SK-N-SH treated with all-trans-retinoic acid at 6 μM for 48 hours (cell line): ENCODE measurements around the gene CDCP1.

Experiments used
- ATAC-seq: fragments of 200-7000 bp; cut with Tn5 transposase; 3 replicates; pipeline ENCODE4 v1.9.1; 2020; ENCODE audit warnings: mild to moderate bottlenecking, moderate library complexity
- ARNTL ChIP-seq: fragments of 450-650 bp; formaldehyde crosslinking; IDR thresholded peaks from 2 replicates; pipeline ENCODE4 v1.5.0; 2020; ENCODE audit warnings: low read depth, mild to moderate bottlenecking, moderate library complexity, borderline replicate concordance
- BACH2 ChIP-seq: fragments of 250-450 bp; sonication (Bioruptor Pico); IDR thresholded peaks from 2 replicates; pipeline ENCODE4 v1.9.0; 2021; ENCODE audit warnings: mild to moderate bottlenecking, borderline replicate concordance
- CREB5 ChIP-seq: fragments of 250-450 bp; sonication (Bioruptor Pico); IDR thresholded peaks from 2 replicates; pipeline ENCODE4 v1.5.1; 2020; ENCODE audit warnings: low read depth, mild to moderate bottlenecking, moderate library complexity
- CSDC2 ChIP-seq: fragments of 250-450 bp; sonication (Bioruptor Pico); IDR thresholded peaks from 2 replicates; pipeline ENCODE4 v1.5.0; 2020; ENCODE audit warnings: mild to moderate bottlenecking, moderate library complexity
- CSRNP3 ChIP-seq: fragments of 250-450 bp; sonication (Bioruptor Pico); IDR thresholded peaks from 2 replicates; pipeline ENCODE4 v1.5.1; 2021; ENCODE audit warnings: mild to moderate bottlenecking, moderate library complexity
- GLIS3 ChIP-seq: fragments of 250-450 bp; sonication (Bioruptor Pico); IDR thresholded peaks from 2 replicates; pipeline ENCODE4 v1.5.0; 2020; ENCODE audit warnings: mild to moderate bottlenecking, moderate library complexity
- ISL1 ChIP-seq: fragments of 250-450 bp; sonication (Bioruptor Pico); IDR thresholded peaks from 2 replicates; pipeline ENCODE4 v2.1.2; 2022; ENCODE audit warnings: mild to moderate bottlenecking, moderate library complexity
- OSR1 ChIP-seq: fragments of 250-450 bp; sonication (Bioruptor Pico); IDR thresholded peaks from 2 replicates; pipeline ENCODE4 v1.8.0; 2022; ENCODE audit warnings: moderate library complexity, mild to moderate bottlenecking, inconsistent platforms
- PATZ1 ChIP-seq: fragments of 250-450 bp; sonication (Bioruptor Pico); IDR thresholded peaks from 2 replicates; pipeline ENCODE4 v1.8.0; 2020; ENCODE audit warnings: mild to moderate bottlenecking, moderate library complexity, borderline replicate concordance
- POU6F1 ChIP-seq: fragments of 250-450 bp; sonication (Bioruptor Pico); IDR thresholded peaks from 2 replicates; pipeline ENCODE4 v1.8.0; 2021; ENCODE audit warnings: low read depth, mild to moderate bottlenecking, moderate library complexity, borderline replicate concordance
- PPARA ChIP-seq: fragments of 250-450 bp; sonication (Bioruptor Pico); IDR thresholded peaks from 2 replicates; pipeline ENCODE4 v1.5.0; 2020; ENCODE audit warnings: mild to moderate bottlenecking, borderline replicate concordance
- RARB ChIP-seq: fragments of 250-450 bp; sonication (Bioruptor Pico); IDR thresholded peaks from 2 replicates; pipeline ENCODE4 v1.8.0; 2021; ENCODE audit warnings: mild to moderate bottlenecking, moderate library complexity
- SNAI2 ChIP-seq: fragments of 250-450 bp; sonication (Bioruptor Pico); IDR thresholded peaks from 2 replicates; pipeline ENCODE4 v1.5.0; 2020; ENCODE audit warnings: mild to moderate bottlenecking, moderate library complexity
- TCF4 ChIP-seq: fragments of 250-450 bp; sonication (Bioruptor Pico); IDR thresholded peaks from 2 replicates; pipeline ENCODE4 v1.8.0; 2021; ENCODE audit warnings: mild to moderate bottlenecking, moderate library complexity, borderline replicate concordance
- TSHZ2 ChIP-seq: fragments of 250-450 bp; sonication (Bioruptor Pico); IDR thresholded peaks from 2 replicates; pipeline ENCODE4 v1.5.0; 2020; ENCODE audit warnings: mild to moderate bottlenecking, moderate library complexity
- ZC3H10 ChIP-seq: fragments of 250-450 bp; sonication (Bioruptor Pico); IDR thresholded peaks from 2 replicates; pipeline ENCODE4 v1.5.1; 2021; ENCODE audit warnings: mild to moderate bottlenecking, moderate library complexity
- ZFP30 ChIP-seq: fragments of 450-650 bp; formaldehyde crosslinking; IDR thresholded peaks from 2 replicates; pipeline ENCODE4 v1.5.0; 2022; ENCODE audit warnings: mild to moderate bottlenecking, moderate library complexity
- ZNF70 ChIP-seq: fragments of 450-650 bp; formaldehyde crosslinking; IDR thresholded peaks from 2 replicates; pipeline ENCODE4 v1.5.0; 2020; ENCODE audit warnings: mild to moderate bottlenecking, moderate library complexity
- ZNF8 ChIP-seq: fragments of 450-650 bp; formaldehyde crosslinking; IDR thresholded peaks from 2 replicates; pipeline ENCODE4 v1.5.0; 2020; ENCODE audit warnings: mild to moderate bottlenecking, moderate library complexity

Gene CDCP1

GRCh38 chr3:45109771-45110508, 36.2 kb downstream of the CDCP1 start:
- no peak for ATAC-seq
- TF ChIP-seq ZNF8 (CRISPR knock-in tag) (no peak), SNAI2 (no peak), PPARA (CRISPR knock-in tag) (no peak), OSR1 (CRISPR knock-in tag) (no peak), ARNTL (no peak), BACH2 (CRISPR knock-in tag) (no peak), TSHZ2 (CRISPR knock-in tag) (no peak), GLIS3 (no peak), CREB5 (no peak), POU6F1 (CRISPR knock-in tag) (no peak), ZNF70 (no peak), PATZ1 (no peak), ZFP30 (CRISPR knock-in tag) (no peak), TCF4 (CRISPR knock-in tag) (no peak), CSRNP3 (CRISPR knock-in tag) (no peak), CSDC2 (CRISPR knock-in tag) (no peak)

GRCh38 chr3:45106874-45107273, 39.3 kb downstream of the CDCP1 start:
- ATAC-seq = no peak
- TF ChIP-seq POU6F1 (CRISPR knock-in tag) (no peak), ISL1 (CRISPR knock-in tag) (no peak), TSHZ2 (CRISPR knock-in tag) (no peak), PATZ1 (no peak), RARB (CRISPR knock-in tag) (no peak), OSR1 (CRISPR knock-in tag) (no peak), ZC3H10 (no peak), CSRNP3 (CRISPR knock-in tag) (no peak), TCF4 (CRISPR knock-in tag) (no peak), SNAI2 (no peak)
